Stimulated activated CD4-positive, alpha-beta T cell treated with anti-CD3 and anti-CD28 coated beads, Interleukin-4, amount 100 ng/mL, for 24 hours (primary cell): ENCODE data around the gene MFRP.
"Not testable (repeated sequence)": the region's sequence is repeated elsewhere in the genome, so short reads cannot be mapped to it uniquely, and the experiment has no call there.

Experiments used
- DNase-seq: peaks from one replicate; pipeline ENCODE4 v3.0.0-alpha.2; 2020

Gene MFRP

GRCh38 chr11:119346605-119347004 lies at the start of gene MFRP:
Gene MFRP (minus strand): TSS chr11:119346705. CDS start chr11:119346513, 192 bp downstream.
- no peak for DNase-seq

DNA sequence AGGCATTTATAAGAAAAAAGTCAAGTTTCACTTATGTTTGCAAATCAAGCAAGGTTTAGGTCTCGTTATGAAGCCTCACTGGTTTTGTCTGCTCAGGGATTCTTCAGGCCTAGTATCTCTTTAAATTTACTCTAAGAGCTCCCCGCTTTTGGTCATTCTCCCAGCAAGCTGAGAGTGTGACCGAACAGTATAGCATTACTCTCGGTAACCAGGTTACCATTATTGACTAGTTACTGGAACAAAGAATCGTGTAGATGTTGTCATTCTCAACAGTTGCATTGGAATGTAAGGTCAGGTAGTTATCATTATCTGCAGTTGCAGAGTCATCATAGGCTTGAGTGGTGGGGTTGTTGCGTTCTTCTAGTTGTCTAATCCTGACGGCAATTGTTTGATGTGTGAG lies 44.8 kb upstream of the MFRP start:
- no peak for DNase-seq

DNA sequence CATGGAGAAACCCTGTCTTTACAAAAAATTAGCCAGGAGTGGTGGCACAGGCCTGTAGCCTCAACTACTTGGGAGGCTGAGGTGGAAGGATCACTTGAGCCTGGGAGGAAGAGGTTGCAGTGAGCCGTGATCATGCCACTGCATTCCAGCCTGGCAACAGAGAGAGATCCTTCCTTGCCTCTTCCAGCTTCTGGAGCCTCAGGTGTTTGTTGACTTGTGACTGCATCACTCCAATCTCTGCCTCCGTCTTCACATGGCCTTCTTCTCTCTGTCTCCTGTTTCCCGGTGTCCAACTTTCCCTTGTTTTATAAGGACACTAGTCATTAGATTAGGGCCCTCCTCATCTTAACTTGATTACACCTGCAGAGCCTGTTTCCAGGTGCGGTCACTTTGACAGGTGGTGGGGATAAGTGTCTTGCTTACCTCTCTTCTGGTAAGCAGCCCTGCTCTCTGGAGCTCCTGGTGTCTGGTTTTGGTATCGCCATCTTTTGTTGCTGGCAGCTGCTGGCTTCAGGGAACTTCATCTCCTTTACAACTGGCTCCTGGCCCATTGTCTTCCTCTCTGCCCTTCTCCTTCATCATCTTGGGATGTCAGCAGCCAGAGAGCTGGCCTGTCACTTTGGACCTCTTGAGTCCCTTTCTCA lies 43.2 kb upstream of the MFRP start:
- no peak for DNase-seq

DNA sequence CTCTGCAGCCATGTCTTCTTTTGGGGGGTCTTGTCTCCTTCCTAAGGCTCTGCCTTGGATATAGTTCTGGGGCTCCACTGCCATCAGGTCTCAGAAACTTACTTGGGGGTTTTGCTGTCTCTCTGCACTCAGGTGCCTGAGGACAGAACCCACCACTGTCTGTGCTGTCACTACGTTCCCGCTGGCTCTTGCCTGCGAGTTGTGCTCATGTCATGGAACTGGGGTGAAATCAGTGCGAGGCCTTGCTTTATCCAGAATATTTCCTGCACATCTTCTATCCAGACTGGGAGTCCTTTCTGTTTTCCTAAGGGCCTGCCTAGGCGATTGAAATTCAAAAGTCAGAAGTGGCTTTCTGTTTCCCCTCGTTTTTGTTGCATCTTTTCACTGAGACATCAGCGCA lies 41.6 kb upstream of the MFRP start:
- DNase-seq: no peak

DNA sequence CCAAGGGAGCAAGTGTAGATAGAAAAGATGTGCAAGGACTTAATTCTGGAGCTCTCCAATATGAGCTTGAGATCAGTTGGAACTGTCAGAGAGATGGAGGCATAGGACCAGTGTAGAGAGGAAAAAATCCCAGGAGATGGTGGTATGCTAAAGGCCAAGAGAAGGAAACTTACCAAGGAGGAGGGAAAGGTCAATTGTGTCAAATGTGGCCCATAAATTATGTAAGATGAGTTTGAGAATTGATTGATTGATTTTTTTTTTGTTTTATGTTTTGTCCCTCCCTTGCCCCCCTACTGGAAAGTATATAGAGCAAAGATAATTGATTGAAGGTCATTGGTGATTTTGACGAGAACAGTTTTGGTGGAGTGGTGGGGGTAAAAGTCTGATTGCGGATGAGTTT lies 37.8 kb upstream of the MFRP start:
- DNase-seq: no peak

DNA sequence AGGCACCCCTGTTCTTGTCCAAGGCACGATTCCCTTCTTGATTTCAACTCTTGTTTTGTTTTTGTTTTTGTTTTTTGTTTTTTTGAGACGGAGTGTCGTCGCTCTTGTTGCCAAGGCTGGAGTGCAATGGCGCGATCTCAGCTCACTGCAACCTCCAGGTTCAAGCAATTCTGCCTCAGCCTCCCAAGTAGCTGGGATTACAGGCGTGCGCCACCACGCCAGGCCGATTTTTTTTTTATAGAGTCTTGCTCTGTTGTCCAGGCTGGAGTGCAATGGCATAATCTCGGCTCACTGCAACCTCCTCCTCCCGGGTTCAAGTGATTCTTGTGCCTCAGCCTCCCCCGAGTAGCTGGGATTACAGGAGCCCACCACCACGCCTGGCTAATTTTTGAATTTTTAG lies 36.0 kb upstream of the MFRP start:
- DNase-seq: not testable (repeated sequence)

- DNase-seq: no peak
These were observed 35.6 kb upstream of the MFRP start for GRCh38 chr11:119382101-119382500.

GRCh38 chr11:119381181-119381988 lies 34.9 kb upstream of the MFRP start, which contains the start of gene USP2:
Gene USP2 (minus strand): TSS chr11:119381690. CDS start chr11:119373480, 8,210 bp downstream.
- peak; percentile 96 for DNase-seq

DNA sequence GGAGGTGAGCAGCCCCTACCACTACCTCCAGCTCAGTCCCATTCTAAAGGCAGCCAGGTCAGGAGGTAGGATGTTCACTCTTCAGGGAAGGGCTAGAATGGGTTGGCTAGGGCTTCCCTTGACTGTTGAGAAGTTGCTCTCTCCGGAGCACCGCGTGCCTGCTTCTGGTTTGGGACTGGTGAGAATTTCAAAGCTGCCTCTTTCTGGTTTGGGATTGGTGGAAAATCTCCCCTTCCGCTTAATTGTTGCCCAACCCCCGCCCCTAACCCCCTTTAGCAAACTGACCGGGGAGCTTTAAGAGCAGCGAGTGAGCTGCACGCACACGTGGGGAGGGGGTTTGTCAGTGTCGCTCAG lies 34.3 kb upstream of the MFRP start:
- no peak for DNase-seq

DNA sequence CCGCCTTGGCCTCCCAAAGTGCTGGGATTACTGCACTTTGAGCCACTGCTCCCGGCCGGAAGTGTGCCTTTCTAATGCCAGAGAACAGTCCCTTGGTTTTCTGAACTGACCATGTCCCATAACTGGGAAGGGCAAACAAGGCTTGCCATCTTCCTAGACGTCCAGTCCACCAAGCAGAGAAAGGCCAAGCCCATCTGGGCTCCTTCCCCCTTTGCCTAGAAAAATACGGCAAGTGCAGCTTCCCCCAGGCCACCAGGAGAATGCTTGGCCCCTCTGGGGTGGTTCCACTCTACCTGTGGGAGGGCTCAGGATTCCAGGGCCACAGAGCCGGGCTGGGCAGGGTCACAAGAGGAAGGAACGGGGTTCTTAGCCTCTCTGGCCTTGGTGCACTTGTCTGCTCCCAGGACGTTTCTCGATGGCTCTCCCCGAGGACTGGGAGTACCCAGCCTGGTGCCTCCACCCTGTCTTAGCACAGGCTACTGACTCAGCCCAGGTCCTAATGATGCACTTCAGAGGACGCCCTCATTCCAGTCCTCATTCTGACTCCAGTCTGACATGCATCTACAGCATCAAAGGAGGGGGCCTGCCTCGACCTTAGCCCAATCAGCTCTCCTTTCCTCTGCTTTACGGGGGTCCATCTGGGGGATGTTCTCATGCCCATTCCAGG lies 33.8 kb upstream of the MFRP start:
- no peak for DNase-seq

DNA sequence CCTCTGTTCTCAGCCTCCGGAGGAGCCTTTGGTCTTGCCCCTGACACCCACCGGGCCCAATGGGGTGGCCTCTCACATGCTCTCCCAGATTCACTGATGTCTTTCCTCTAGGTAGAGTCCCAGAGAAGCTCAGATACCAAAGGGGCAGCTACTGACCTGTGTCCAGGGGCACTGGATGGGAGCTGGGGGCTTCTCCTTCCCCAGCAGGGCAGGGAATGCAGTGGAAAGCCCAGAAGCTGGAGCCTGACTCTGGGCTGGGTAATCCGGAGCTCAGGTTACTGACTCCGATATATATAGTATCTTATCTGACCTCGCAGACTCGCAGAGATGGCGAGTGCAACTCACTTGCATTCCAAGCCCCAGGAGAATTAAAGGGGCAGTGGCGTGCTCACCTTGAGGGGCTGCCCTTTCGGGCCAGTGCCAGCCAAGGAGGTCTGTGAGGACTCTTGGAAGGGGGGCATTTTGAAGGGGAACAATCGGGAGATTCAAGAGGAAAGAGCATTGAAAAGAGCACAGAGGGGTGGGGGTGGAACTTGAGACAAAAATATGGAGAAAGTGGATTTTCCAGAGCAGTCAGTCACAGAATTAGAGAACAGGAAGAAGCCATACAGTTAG lies 32.5 kb upstream of the MFRP start:
- DNase-seq: no peak

- no peak for DNase-seq
These were observed 31.6 kb upstream of the MFRP start for GRCh38 chr11:119377961-119378667.

- no peak for DNase-seq
These were observed 30.8 kb upstream of the MFRP start for GRCh38 chr11:119377112-119377901.

DNA sequence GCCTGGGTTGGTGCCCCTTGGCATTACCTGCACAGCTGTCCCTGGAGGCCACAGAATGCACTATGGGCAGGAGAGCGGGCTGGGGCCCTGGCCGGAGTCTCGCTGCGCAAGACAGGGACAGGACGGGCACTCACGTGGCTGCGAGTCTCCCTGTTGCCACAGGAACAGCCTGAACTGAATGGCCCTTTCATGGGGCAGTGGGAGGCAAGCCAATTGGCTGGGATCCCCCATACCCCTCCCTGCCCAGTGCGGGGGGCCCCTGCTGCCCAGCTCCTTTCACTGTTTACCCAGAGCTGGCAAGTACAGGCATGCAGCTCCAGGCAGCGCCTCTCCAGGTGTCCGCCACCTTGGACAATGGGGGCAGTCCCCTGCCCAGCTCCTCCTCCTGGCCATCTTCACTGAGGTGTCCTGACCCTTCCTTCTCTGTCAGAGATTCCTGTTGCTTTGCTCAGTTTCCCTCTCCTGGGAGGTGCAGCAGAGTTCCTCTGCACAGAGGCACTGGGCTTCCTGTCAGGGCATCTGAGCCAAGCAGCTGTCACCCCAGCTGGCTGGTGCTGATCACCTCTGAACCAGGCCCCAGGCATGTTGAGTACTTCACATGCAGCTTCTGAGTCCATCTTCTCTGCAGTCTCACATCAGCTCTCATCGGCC lies 29.8 kb upstream of the MFRP start:
- DNase-seq: no peak

- no peak for DNase-seq
These were observed 29.1 kb upstream of the MFRP start for GRCh38 chr11:119375337-119376196.

DNA sequence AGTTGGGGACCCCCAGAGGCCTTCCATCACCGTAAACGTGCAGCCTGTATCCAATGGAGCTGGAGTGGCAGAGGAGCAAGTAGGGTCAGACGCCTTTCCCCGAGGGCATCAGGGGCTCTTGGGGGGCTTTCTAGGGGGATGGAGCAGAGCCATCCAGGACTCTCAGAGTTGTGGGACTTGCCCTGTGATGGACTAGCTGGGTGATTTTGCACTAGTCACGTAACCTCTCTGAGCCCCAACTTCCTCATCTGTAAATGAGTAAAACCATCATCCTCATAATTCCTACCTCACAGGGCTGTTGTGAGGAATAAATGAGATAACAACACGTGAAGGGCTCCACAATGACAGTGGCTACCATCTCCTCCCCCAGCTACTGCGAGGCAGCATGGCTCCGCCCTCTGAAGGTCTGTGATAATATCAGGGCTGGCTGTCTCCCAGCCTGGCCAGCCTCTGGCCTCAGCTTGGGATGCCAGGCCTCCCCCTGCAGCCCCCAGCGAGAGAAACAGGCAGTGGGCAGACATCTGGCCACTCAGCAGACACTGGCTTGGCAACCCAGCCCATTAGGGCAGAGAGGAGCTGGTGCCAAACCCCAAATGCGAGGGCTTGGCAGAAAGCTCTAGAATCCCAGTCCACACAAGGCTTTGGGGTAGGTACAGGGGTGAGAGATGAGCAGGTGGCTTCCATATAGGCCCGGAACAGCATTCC lies 28.3 kb upstream of the MFRP start:
- DNase-seq: no peak

DNA sequence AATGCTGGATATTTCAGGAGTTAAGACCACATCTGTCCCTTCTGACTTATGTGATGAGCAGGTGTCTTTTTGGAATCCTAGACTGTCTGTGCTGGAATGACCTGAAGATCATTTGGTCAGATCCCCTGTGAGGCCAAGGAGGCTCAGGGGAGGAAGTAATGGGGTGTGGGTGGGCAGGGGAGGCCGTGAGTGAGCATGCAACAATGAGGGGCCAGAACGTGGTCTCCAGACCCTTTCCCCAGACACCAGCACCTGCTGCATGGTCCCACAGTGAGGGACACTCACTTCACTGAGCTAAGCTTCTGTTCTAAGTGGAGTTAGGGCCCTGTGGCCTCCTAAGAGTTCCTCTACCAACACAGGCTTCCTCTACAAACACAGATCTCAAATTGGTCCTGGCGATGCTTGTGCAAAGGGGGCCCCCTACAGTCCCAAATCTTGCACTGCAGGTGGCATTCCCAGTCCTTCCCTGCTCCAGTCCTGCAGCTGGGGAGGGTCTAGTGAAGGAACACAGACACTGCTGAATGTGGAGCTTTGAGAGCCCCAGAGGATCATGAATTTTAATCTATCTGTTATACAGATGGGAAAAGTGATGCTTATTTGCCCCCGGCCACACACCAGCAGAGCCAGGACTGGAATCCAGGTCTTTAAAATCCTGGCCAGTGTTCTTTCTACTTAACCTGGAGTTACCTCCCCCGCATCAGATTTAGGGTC lies 27.6 kb upstream of the MFRP start:
- peak; percentile 48 for DNase-seq

GRCh38 chr11:119373059-119373920 lies 26.8 kb upstream of the MFRP start:
- no peak for DNase-seq
